Bronchial epithelial cell (primary cell): Measurements from ENCODE around the gene LAMC3. TPM values are rescaled to one million over a fixed set of nuclear protein-coding genes. Genes with fewer than 3 reads are reported as not detected.

ENCODE experiments used
- DNase-seq: peaks from one replicate; pipeline ENCODE4 v3.0.0-alpha.2; 2010; ENCODE audit warnings: low read depth
- FAIRE-seq: peaks from 2 replicates; lab custom pipeline; 2011; peaks lifted over from hg19 to GRCh38; lab: Jason Lieb, UNC
- H3K27me3 ChIP-seq: 2 replicates; pipeline ENCODE4 v1.5.1; 2011; ENCODE audit warnings: low read length; ENCODE audit not compliant: control insufficient read depth, insufficient read depth
- H3K36me3 ChIP-seq: 2 replicates; pipeline ENCODE4 v1.5.1; 2011; ENCODE audit warnings: low read length; ENCODE audit not compliant: control insufficient read depth, insufficient read depth
- H3K4me3 ChIP-seq: 2 replicates; pipeline ENCODE4 v1.5.1; 2011; ENCODE audit warnings: mild to moderate bottlenecking, low read depth, low read length, control low read depth
- CTCF ChIP-seq: IDR thresholded peaks from 2 replicates; pipeline ENCODE4 v1.5.1; 2011; ENCODE audit warnings: mild to moderate bottlenecking, moderate library complexity, low read length, control low read depth, inconsistent platforms; ENCODE audit not compliant: insufficient read depth, severe bottlenecking
- total RNA-seq: library from RNA; depleted of rRNA; stranded (reverse); fragments of >200 nt; gene quantifications from 2 replicates; pipeline ENCODE4 v1.2.1, GENCODE V29; 2014

LAMC3 gene
- total RNA-seq, 1 donor from 2014 or later, result not detected

- Histone ChIP-seq H3K36me3 (no peaks in the 10 kb centered on the region), H3K4me3 (no peak overlapping the region), H3K27me3 (peaks cover 18% of the 10 kb centered on the region)
- TF ChIP-seq CTCF, result no peak
- FAIRE-seq, result no peak
- DNase-seq, result no peak
Observed at GRCh38 chr9:130981756-130982137, 27.2 kb upstream of the LAMC3 start.

DNA sequence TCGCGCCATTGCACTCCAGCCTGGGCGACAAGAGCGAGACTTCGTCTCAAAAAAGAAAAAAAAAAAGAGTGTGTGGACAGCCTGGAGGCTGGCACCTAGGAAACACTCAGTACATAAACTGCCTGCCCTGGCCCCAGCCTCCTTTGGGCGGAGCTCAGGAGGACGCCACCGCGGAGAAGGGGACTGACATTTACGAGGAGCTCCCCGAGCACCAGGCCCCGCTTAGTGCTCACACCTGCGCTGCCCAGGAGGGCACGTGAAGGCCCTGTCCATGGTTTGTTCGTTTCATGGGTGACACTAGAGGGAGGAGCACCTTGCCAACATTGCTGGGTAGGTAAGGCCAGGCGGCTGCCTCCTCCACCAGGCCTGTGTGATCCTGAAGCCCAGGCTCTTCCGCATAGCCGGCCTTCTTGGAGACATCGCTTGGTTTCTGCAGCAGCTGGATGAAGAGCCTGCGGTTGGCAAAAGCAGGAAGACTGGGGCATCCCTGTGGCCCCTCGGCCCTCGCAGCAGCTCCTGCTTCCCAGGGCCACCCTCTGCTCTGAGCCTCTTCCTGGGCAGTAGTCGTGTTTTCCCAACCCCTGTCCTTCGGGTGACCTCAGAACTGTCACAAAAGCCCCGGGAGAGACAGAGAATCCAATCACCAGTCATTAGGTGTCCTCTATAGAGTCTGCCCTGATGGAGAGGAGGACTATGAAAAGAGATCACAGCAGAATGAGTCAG, 26.2 kb upstream of the LAMC3 start:
- no peak for DNase-seq
- Histone ChIP-seq H3K4me3 (no peak overlapping the region), H3K27me3 (peaks cover 15% of the 10 kb centered on the region), H3K36me3 (no peaks in the 10 kb centered on the region)
- TF ChIP-seq CTCF, result no peak
- FAIRE-seq, result no peak

DNA sequence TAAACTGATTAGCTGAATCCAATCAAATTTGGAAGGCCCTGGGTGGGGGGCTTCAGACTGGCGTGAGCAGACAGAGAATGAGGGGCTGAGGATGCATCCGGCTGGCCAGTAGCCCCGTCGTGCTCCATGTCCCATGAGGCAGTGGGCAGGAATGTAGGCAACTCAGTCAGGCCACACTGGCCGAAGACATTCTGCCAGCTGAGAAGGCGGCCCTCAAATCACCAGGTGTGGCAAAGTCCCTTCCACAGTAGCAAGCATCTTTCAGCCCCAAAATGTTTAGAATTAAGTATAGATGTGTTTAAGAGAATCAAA, 25.7 kb upstream of the LAMC3 start:
- Histone ChIP-seq H3K27me3 (peaks cover 15% of the 10 kb centered on the region), H3K4me3 (no peak overlapping the region), H3K36me3 (no peaks in the 10 kb centered on the region)
- DNase-seq, result no peak
- no peak for TF ChIP-seq CTCF
- FAIRE-seq, result no peak

GRCh38 chr9:130983970-130984369, 25.0 kb upstream of the LAMC3 start:
- FAIRE-seq (no peak), DNase-seq (no peak)

GRCh38 chr9:130984521-130984920, 24.5 kb upstream of the LAMC3 start:
- no peak for FAIRE-seq
- no peak for DNase-seq
- no peaks in the 10 kb centered on the region for H3K36me3 ChIP-seq
- no peak for TF ChIP-seq CTCF
- H3K27me3 ChIP-seq, result peaks cover 15% of the 10 kb centered on the region
- no peak overlapping the region for H3K4me3 ChIP-seq

More at GRCh38 chr9:130983970-130984369, 25.0 kb upstream of the LAMC3 start:
- Histone ChIP-seq H3K4me3 (no peak overlapping the region), H3K36me3 (no peaks in the 10 kb centered on the region), H3K27me3 (peaks cover 15% of the 10 kb centered on the region)
- TF ChIP-seq CTCF, result no peak

DNA sequence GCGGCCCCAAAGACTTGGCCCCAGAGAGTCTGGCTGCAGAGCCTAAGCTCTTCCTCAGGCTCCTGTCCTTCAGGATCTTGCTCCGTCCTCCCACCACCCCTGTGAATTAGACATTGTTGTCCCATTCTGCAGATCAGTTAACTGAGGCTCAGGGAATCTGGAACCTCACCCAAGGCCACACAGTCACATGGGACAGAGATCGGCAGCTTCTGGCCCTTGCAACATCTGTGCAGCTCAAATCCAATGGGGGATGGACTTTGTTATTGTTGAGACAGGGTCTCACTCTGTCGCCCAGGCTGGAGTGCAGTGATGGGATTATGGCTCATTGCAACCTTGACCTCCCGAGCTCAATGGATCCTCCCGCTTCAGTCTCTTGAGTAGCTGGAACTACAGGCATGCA, 23.9 kb upstream of the LAMC3 start:
- TF ChIP-seq CTCF, result no peak
- Histone ChIP-seq H3K36me3 (no peaks in the 10 kb centered on the region), H3K27me3 (peaks cover 13% of the 10 kb centered on the region), H3K4me3 (no peak overlapping the region)
- FAIRE-seq (no peak), DNase-seq (no peak)
